Activated naive CD4-positive, alpha-beta T cell treated with anti-CD3 and anti-CD28 coated beads, Interleukin-2, amount 50 U/mL, for 16 hours (primary cell): Measurements from ENCODE around the gene ZMIZ1.

ENCODE experiments used
- DNase-seq: peaks from one replicate; pipeline ENCODE4 v3.0.0-alpha.2; 2020

The ZMIZ1 gene

GRCh38 chr10:79125092-79125491 is 56.3 kb downstream of the ZMIZ1 start:
- DNase-seq = no peak

GRCh38 chr10:79126351-79127080 is 57.8 kb downstream of the ZMIZ1 start:
- DNase-seq = no peak

GRCh38 chr10:79127151-79127961 is 58.6 kb downstream of the ZMIZ1 start:
- no peak for DNase-seq

- no peak for DNase-seq
Measured at GRCh38 chr10:79128241-79128922, 59.6 kb downstream of the ZMIZ1 start.

GRCh38 chr10:79128923-79129305 is 60.1 kb downstream of the ZMIZ1 start:
- no peak for DNase-seq

GRCh38 chr10:79129361-79129997 is 60.7 kb downstream of the ZMIZ1 start:
- no peak for DNase-seq

- DNase-seq = no peak
Measured at GRCh38 chr10:79130255-79130654, 61.5 kb downstream of the ZMIZ1 start.

GRCh38 chr10:79130846-79131245 is 62.1 kb downstream of the ZMIZ1 start:
- DNase-seq = no peak

- no peak for DNase-seq
Measured at GRCh38 chr10:79131836-79132631, 63.3 kb downstream of the ZMIZ1 start.

GRCh38 chr10:79132681-79133381 is 64.1 kb downstream of the ZMIZ1 start:
- DNase-seq = no peak

GRCh38 chr10:79133416-79133815 is 64.7 kb downstream of the ZMIZ1 start:
- no peak for DNase-seq

GRCh38 chr10:79135790-79136189 is 67.0 kb downstream of the ZMIZ1 start:
- no peak for DNase-seq

GRCh38 chr10:79136236-79137005 is 67.7 kb downstream of the ZMIZ1 start:
- DNase-seq = no peak

GRCh38 chr10:79137300-79137756 is 68.6 kb downstream of the ZMIZ1 start:
- DNase-seq = no peak

GRCh38 chr10:79137826-79138225 is 69.1 kb downstream of the ZMIZ1 start:
- DNase-seq = no peak

- no peak for DNase-seq
Measured at GRCh38 chr10:79138449-79139123, 69.8 kb downstream of the ZMIZ1 start.

- DNase-seq = no peak
Measured at GRCh38 chr10:79139124-79139835, 70.5 kb downstream of the ZMIZ1 start.

- DNase-seq = no peak
Measured at GRCh38 chr10:79140085-79140793, 71.5 kb downstream of the ZMIZ1 start.

GRCh38 chr10:79140855-79141254 is 72.1 kb downstream of the ZMIZ1 start:
- DNase-seq = no peak
